ENCODE data around the gene DDI1. TPM values are rescaled to one million over a fixed set of nuclear protein-coding genes. Genes with fewer than 3 reads are reported as not detected.

DDI1 gene
- total RNA-seq, 1 donor from 2014 or later = not detected

GRCh38 chr11:104057908-104058307 is 21.5 kb downstream of the DDI1 start:
- Mint-ChIP-seq H3K27me3 (ENCODE audit: unreplicated experiment) (no peaks in the 10 kb centered on the region), H3K4me3 (ENCODE audit: unreplicated experiment) (no peak overlapping the region), H3K4me1 (ENCODE audit: unreplicated experiment) (no peaks in the 10 kb centered on the region), H3K27ac (ENCODE audit: unreplicated experiment) (no peak overlapping the region), H3K9me3 (ENCODE audit: unreplicated experiment) (no peaks in the 10 kb centered on the region), H3K36me3 (ENCODE audit: unreplicated experiment) (no peaks in the 10 kb centered on the region)
- DNase-seq (ENCODE audit: extremely low spot score, unreplicated experiment) = no peak
- TF ChIP-seq CTCF (IDR thresholded peaks at IDR 0.05) = no peak

GRCh38 chr11:104058680-104059079 is 22.2 kb downstream of the DDI1 start:
- peaks cover 2% of the 10 kb centered on the region for H3K27me3 Mint-ChIP-seq (ENCODE audit: unreplicated experiment)
- H3K4me1 Mint-ChIP-seq (ENCODE audit: unreplicated experiment) = no peaks in the 10 kb centered on the region
- TF ChIP-seq CTCF (IDR thresholded peaks at IDR 0.05) = no peak
- H3K36me3 Mint-ChIP-seq (ENCODE audit: unreplicated experiment) = no peaks in the 10 kb centered on the region
- H3K27ac Mint-ChIP-seq (ENCODE audit: unreplicated experiment) = no peak overlapping the region
- no peak overlapping the region for H3K4me3 Mint-ChIP-seq (ENCODE audit: unreplicated experiment)
- no peak for DNase-seq (ENCODE audit: extremely low spot score, unreplicated experiment)
- H3K9me3 Mint-ChIP-seq (ENCODE audit: unreplicated experiment) = no peaks in the 10 kb centered on the region

- H3K9me3 Mint-ChIP-seq (ENCODE audit: unreplicated experiment) = no peaks in the 10 kb centered on the region
- H3K4me3 Mint-ChIP-seq (ENCODE audit: unreplicated experiment) = no peak overlapping the region
- no peak overlapping the region for H3K27ac Mint-ChIP-seq (ENCODE audit: unreplicated experiment)
- H3K36me3 Mint-ChIP-seq (ENCODE audit: unreplicated experiment) = no peaks in the 10 kb centered on the region
- DNase-seq (ENCODE audit: extremely low spot score, unreplicated experiment) = no peak
- H3K4me1 Mint-ChIP-seq (ENCODE audit: unreplicated experiment) = no peaks in the 10 kb centered on the region
- H3K27me3 Mint-ChIP-seq (ENCODE audit: unreplicated experiment) = peaks cover 2% of the 10 kb centered on the region
- no peak for TF ChIP-seq CTCF (IDR thresholded peaks at IDR 0.05)
Observed at GRCh38 chr11:104060004-104060794, 23.8 kb downstream of the DDI1 start.

GRCh38 chr11:104060820-104061219 is 24.4 kb downstream of the DDI1 start:
- no peak overlapping the region for H3K4me3 Mint-ChIP-seq (ENCODE audit: unreplicated experiment)
- H3K27me3 Mint-ChIP-seq (ENCODE audit: unreplicated experiment) = peaks cover 2% of the 10 kb centered on the region
- no peak for TF ChIP-seq CTCF (IDR thresholded peaks at IDR 0.05)
- no peak for DNase-seq (ENCODE audit: extremely low spot score, unreplicated experiment)
- H3K36me3 Mint-ChIP-seq (ENCODE audit: unreplicated experiment) = no peaks in the 10 kb centered on the region
- H3K4me1 Mint-ChIP-seq (ENCODE audit: unreplicated experiment) = no peaks in the 10 kb centered on the region
- H3K27ac Mint-ChIP-seq (ENCODE audit: unreplicated experiment) = no peak overlapping the region
- no peaks in the 10 kb centered on the region for H3K9me3 Mint-ChIP-seq (ENCODE audit: unreplicated experiment)

GRCh38 chr11:104061853-104062521 is 25.5 kb downstream of the DDI1 start:
- no peak for DNase-seq (ENCODE audit: extremely low spot score, unreplicated experiment)
- Mint-ChIP-seq H3K4me1 (ENCODE audit: unreplicated experiment) (no peaks in the 10 kb centered on the region), H3K4me3 (ENCODE audit: unreplicated experiment) (no peak overlapping the region), H3K36me3 (ENCODE audit: unreplicated experiment) (no peaks in the 10 kb centered on the region), H3K27ac (ENCODE audit: unreplicated experiment) (no peak overlapping the region), H3K9me3 (ENCODE audit: unreplicated experiment) (no peaks in the 10 kb centered on the region), H3K27me3 (ENCODE audit: unreplicated experiment) (peaks cover 2% of the 10 kb centered on the region)
- no peak for TF ChIP-seq CTCF (IDR thresholded peaks at IDR 0.05)

Measured in osteocyte (in vitro differentiated cells).